Limb (tissue), 2 donors: ENCODE measurements around the gene GAB2.
"Not testable (repeated sequence)": the region's sequence is repeated elsewhere in the genome, so short reads cannot be mapped to it uniquely, and the experiment has no call there.

Experiments
- DNase-seq, 2 donors: peaks; one replicate each; pipeline ENCODE4 v3.0.0-alpha.2; 2016; ENCODE audit errors: extremely low spot score in 2 of 2

The GAB2 gene

DNA sequence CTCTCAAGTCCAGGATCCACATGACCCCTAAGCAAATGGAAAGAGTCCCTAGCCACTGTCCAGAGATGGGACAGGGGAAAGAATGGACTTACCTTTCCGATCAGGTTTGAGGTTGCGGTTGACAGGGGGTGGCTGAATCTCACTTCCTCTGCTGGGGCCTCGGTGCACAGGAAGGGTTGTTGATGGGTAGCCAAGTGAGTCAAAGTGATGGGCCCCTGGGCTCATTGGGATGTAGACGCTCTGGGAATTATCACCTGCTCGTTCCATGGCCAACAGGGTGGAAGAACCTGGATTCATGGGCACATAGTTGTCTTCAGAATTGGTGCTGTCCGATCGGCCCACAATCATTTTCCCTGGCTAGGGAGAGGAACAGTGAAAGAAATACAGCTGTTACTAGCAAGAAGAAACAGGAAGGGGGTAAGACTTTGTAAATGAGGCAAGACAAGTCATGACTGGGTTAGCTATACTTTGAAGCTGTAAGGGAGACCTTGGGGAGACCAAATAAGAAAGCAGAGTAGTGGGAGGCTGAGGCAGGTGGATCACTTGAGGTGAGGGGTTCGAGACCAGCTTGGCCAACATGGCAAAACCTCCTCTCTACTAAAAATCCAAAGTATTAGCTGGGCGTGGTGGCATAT lies 194.2 kb downstream of the GAB2 start:
- no peak for DNase-seq

DNA sequence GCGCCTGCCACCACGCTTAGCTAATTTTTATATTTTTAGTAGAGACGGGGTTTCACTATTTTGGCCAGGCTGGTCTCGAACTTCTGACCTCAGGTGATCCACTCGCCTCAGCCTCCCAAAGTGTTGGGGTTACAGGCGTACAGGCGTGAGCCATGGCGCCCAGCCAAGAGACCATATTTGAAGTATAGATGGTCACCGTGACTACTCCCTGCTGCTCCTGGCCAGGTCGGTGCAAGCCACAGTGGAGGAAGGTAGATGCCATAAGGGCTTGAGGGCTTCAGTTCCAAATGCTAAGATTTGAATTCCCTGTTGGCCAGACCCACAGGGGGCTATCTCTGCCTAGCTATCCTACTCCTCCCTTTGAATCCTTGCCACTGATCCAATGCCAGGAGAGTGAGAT lies 194.9 kb downstream of the GAB2 start:
- not testable (repeated sequence) for DNase-seq

DNA sequence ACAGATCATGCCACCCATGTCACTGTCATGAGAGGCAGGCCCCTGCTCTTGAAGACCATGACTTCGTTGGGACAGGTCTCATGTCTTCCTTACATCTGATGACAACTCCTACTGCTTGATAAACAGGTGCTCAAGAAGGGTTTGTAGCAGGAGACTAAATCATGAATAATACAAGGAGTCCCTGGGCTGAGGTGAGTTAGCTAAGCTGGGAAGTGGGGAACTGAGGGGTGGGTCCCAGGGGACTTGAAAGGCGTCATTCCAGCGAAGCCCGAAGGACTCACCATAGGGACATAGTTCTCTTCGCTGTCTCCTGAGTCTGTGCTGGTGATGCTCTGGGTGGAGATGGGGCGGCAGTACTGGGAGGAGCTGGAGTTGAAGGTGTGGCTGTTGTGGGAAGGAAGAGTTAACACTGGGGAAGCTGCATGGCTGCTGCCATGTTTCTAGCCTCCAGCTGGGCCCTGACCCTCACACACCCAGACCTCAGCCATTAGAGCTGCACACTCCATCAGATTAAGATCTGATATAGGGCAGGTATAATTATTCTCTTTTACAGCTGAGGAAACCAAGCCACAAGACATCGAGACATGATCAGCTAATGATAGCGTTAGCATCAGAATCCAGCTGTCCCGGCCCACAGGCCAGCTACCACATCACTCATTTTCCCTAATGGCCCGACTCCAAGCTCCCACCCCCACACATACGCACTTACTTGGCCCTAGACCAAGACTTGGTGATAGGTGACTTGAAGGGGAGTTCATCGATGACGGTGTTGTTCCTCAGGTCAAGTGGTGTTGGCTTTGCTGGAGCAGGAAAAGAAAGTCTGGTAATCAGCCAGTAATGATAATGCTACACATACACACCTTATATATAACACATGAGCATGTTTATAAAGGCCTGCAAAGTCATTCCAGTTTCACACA lies 196.0 kb downstream of the GAB2 start:
- no peak for DNase-seq

GRCh38 chr11:78220218-78221157 lies 197.1 kb downstream of the GAB2 start:
- DNase-seq, result no peak

DNA sequence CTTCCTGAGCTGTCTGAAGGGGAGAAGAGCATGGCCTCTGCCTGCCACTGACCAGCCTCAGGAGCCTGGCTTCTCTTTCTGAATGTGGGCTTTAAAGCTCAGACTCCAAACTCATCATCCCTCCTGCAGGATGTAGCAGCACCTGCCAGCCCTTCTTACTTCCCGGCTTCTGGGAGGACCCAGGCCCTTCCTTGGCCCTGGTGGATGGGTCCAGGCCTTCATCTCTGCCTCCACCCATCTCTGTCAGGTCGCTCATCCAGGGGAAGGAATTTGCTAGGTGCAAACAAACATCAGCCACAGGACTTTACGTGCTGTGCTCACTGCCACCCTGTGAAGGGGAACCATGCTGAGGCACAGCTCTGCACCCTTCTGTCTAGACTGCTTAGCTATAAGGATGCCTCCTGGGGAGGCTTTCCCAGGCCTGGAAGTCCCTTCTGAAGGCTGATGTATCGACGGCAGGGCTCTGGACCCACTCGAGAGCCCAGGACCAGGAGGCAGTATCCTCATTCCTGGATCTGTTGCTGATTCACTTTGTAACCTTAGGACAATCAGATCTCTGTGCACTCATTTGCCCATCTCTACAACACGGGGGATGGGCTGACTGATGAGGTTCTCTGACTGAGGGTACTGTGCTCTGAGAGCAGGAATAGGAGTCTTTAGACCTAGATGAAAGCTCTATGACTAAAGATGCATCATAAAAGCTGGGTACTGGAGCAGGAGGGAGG lies 198.0 kb downstream of the GAB2 start:
- DNase-seq, result no peak

DNA sequence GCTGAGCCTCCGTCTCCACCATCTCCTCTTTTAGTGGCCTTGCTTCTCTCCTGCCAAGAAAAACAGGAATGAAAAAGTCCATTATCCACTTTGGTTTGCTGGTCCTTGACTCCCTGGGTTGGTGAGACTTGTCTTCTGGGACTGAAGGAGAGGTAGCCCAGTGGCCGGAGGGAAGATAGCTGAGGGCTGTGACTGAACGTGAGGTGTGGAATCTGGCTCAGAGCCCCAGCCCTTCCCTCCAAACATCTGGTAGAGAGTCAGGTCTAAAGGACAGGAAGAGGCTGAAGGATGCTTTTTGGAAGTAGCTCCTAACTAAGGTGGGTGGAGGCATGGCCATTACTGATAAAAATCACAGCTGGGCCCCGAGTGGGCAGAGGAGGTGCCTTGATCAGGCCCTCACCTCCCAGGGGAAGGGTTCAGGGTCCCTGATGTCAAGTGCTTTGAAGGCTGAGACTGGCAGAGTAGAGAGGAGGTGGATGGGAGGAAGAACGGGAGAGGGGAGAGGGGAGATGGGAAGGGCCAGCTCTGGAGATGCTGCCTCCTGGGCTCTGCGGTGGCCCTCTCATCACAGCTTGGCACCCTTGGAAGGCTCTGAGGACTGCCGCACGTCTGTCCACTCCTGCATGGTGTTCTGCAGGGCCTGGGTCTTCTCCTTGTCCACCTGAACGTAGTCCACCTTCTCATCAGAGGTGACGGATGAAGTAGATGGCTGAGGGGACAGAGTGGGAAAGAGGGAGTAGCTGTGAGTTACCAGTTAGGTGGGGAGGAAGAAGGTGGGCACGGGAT lies 198.7 kb downstream of the GAB2 start:
- no peak for DNase-seq

- no peak for DNase-seq
Observed at GRCh38 chr11:78217650-78218541, 199.7 kb downstream of the GAB2 start.

GRCh38 chr11:78216571-78217287 lies 200.9 kb downstream of the GAB2 start:
- no peak for DNase-seq

- peak in 1 of 2 donors; percentile 2 for DNase-seq
Observed at GRCh38 chr11:78216021-78216420, 201.6 kb downstream of the GAB2 start.

GRCh38 chr11:78214331-78215194 lies 203.1 kb downstream of the GAB2 start:
- DNase-seq, result peak in 1 of 2 donors; percentile 20

- peak in 1 of 2 donors; percentile 20 for DNase-seq
Observed at GRCh38 chr11:78213526-78214330, 203.9 kb downstream of the GAB2 start.

DNA sequence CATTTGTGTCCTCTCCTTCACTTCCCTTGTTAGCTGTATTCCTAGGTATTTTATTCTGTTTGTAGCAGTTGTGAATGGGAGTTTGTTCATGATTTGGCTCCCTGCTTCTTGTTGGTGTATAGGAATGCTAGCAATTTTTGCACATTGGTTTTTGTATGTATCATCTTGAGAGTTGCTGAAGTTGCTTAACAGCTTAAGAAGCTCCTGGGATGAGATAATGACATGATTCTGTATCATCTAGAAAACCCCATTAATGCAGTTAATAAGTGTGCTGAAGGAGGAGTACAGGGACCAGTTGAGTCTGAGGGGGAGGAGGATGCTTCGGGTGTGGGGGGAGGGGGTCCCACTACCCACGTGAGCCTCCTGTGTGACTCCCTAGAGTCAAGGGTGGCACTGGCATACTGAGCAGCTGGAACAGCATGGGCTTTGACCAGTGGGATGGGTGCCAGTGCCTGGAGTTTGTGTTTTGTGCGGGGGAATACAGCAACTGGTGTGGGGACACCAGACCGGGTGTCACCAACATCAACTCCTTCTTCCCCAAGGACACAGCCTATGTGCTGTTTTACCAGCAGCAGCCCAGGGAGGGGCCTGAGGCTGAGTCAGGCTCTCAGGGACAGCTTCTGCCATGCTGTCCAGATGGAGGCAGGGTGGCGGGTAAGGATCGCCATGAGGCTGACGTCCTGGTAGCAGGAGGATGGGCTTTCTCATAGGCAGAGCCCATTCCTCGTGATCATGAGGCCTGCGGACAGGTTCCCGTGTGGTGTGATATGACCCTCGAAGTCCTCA lies 204.8 kb downstream of the GAB2 start:
- peak in 1 of 2 donors; percentile 21 for DNase-seq

DNA sequence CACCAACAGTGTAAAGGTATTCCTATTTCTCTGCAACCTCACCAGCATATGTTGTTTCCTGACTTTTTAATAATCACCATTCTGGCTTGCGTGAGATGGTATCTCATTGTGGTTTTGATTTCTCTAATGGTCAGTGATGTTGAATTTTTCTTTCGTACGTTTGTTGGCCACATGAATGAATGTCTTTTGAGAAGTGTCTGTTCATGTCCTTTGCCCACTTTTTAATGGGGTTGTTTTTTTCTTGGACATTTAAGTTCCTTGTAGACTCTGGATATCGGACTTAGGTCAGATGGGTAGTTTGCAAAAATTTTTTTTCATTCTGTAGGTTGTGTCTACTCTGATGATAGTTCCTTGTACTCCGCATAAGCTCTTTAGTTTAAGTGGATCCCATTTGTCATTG lies 206.1 kb downstream of the GAB2 start:
- DNase-seq, result no peak

DNA sequence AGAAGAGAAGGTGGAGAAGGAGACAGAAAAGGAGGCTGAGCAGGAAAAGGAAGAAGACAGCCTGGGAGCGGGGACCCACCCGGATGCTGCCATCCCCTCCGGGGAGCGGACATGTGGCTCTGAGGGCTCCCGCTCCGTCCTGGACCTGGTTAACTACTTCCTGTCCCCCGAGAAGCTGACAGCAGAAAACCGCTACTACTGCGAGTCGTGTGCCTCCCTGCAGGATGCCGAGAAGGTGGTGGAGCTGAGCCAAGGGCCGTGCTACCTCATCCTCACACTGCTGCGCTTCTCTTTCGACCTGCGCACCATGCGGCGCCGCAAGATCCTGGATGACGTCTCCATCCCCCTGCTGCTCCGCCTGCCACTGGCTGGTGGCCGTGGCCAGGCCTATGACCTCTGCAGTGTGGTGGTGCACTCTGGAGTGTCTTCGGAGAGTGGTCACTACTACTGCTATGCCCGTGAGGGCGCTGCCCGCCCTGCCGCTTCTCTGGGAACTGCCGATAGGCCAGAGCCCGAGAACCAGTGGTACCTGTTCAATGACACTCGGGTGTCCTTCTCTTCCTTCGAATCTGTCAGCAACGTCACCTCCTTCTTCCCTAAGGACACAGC lies 207.5 kb downstream of the GAB2 start:
- no peak for DNase-seq

DNA sequence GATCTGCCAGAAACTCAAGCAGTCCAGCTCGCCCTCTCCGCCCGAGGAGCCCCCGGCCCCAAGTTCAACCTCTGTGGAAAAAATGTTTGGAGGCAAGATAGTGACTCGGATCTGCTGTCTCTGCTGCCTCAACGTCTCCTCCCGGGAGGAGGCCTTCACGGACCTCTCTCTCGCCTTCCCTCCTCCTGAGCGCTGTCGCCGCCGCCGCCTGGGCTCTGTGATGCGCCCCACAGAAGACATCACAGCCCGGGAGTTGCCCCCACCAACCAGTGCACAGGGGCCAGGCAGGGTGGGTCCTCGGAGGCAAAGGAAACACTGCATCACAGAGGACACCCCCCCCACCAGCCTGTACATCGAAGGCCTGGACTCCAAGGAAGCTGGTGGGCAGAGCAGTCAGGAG lies 208.1 kb downstream of the GAB2 start:
- DNase-seq, result no peak
